ENCODE data around the gene FAM170B.
A peak's percentile ranks its signal among the peaks of the same experiment; 100 is the strongest.

FAM170B gene

DNA sequence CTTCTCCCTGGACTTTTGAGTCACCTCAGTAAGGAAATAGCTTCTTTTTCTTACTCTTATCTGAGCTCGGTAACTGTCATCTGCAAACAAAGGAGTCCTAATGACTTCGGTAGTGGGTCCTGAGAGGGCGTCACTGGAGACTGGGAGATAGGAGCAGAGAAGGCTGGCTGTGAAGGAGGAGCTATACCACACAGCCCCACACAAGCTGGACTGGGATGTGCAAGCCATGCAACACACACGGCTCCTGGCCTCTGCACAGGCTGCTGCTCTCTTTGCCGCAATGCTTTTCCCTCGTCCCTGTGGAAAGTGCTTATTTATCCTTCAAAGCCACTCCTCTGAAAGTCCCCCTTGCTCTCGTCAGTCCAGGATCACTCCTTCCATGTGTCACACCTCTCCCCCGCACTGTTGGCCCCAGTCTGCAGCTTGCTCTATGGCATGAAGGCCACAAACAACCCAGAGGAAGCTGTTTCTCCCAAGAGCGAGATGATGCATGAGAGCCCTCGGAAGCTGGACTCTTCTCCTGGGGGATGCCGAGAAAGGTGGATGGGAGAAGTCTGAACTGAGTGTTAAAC, 39.5 kb upstream of the FAM170B start:
- Mint-ChIP-seq H3K4me1 (peaks cover 71% of the 10 kb centered on the region), H3K27me3 (no peaks in the 10 kb centered on the region), H3K36me3 (peaks cover 2% of the 10 kb centered on the region), H3K9me3 (no peaks in the 10 kb centered on the region), H3K4me3 (peak overlapping the region; percentile 44), H3K27ac (no peak overlapping the region)
- no peak for ATAC-seq (ENCODE audit: low read depth)
- no peak for DNase-seq (ENCODE audit: low spot score in 2 of 2)

DNA sequence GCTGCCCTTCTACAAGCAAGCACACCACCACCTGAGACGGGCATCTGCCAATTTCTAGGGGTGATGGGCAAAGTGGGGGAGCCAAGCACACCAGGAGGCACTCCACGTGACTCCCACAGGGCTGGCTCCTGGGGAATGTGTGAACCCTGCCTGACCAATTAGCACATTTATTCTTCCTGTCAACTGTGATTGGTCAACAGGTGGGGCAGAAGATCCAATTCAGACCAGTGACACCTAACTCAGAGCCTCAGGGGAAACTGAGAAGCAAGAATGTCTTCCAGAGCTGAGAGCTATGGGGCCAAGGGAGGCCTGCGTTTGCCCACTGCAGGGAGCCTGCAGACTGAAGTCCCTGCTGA, 38.9 kb upstream of the FAM170B start:
- no peak overlapping the region for H3K27ac Mint-ChIP-seq
- no peak for DNase-seq (ENCODE audit: low spot score in 2 of 2)
- no peaks in the 10 kb centered on the region for H3K27me3 Mint-ChIP-seq
- peaks cover 69% of the 10 kb centered on the region for H3K4me1 Mint-ChIP-seq
- H3K9me3 Mint-ChIP-seq = no peaks in the 10 kb centered on the region
- peaks cover 5% of the 10 kb centered on the region for H3K36me3 Mint-ChIP-seq
- no peak for ATAC-seq (ENCODE audit: low read depth)
- H3K4me3 Mint-ChIP-seq = no peak overlapping the region

GRCh38 chr10:49172061-49172776, 38.4 kb upstream of the FAM170B start:
- H3K27me3 Mint-ChIP-seq = no peaks in the 10 kb centered on the region
- peak overlapping the region; percentile 24 for H3K4me3 Mint-ChIP-seq
- no peak overlapping the region for H3K27ac Mint-ChIP-seq
- ATAC-seq (ENCODE audit: low read depth) (no peak), DNase-seq (ENCODE audit: low spot score in 2 of 2) (no peak)
- H3K4me1 Mint-ChIP-seq = peaks cover 63% of the 10 kb centered on the region
- H3K36me3 Mint-ChIP-seq = peaks cover 5% of the 10 kb centered on the region
- no peaks in the 10 kb centered on the region for H3K9me3 Mint-ChIP-seq

DNA sequence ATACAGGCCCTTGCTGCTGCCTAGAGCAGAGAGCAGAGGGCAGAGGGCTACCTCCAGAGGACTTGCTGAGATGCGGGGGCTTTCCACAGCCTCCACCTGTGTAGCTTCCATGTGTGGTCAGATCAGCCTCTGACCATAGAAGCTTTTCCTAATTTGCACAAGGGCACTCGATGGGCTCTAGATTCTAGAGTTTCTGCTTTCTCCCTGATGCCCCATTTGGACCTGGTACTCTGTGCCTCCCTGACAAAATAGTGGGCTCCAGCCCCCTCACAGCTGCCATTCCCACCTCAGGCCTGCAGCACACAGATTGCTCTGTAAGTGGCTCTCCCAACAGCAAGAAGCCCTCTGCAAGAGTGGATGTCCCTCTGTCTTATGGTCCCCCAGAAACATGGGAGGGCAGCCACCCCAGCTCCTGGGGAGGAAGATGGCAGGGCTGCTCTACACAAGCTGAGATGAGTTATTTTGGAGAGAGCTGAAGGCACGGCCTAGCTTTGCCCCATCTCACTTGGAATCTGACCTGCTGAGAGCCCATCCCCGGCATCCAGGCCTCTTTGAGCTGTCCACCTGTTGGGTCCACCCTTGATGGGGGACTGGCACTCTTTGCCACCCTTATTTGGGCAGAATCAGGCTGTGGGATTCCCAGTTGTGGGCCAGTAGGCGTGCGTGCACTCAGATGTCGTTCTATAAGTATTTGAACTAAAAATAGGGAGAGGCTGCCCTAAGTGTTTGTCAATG, 37.7 kb upstream of the FAM170B start:
- Mint-ChIP-seq H3K36me3 (peaks cover 10% of the 10 kb centered on the region), H3K27ac (no peak overlapping the region), H3K27me3 (no peaks in the 10 kb centered on the region), H3K9me3 (no peaks in the 10 kb centered on the region), H3K4me3 (no peak overlapping the region), H3K4me1 (peaks cover 57% of the 10 kb centered on the region)
- DNase-seq (ENCODE audit: low spot score in 2 of 2) = no peak
- no peak for ATAC-seq (ENCODE audit: low read depth)

GRCh38 chr10:49170632-49171325, 37.0 kb upstream of the FAM170B start:
- H3K9me3 Mint-ChIP-seq = no peaks in the 10 kb centered on the region
- H3K4me1 Mint-ChIP-seq = peaks cover 53% of the 10 kb centered on the region
- H3K27ac Mint-ChIP-seq = no peak overlapping the region
- H3K27me3 Mint-ChIP-seq = no peaks in the 10 kb centered on the region
- no peak overlapping the region for H3K4me3 Mint-ChIP-seq
- no peak for ATAC-seq (ENCODE audit: low read depth)
- peaks cover 13% of the 10 kb centered on the region for H3K36me3 Mint-ChIP-seq
- no peak for DNase-seq (ENCODE audit: low spot score in 2 of 2)

DNA sequence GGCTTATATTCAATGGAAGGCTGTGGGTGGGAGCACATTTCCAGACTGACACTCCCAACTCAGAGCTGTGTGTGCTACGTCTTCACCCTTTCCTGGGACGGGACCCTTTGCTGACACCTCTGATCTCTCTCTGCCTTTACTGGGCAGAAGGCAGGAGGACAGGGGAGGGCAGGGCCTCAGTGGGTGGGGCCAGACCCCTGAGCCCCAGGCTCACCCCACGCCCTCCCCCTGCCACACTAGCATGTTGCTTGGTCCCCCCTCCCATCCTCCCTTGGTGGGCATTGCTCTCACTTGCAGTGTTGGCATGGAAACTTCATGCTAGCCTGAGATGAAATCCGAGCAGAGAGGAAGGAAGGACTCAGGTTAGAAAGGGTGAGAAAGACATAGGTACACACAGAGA, 36.0 kb upstream of the FAM170B start:
- H3K4me3 Mint-ChIP-seq = no peak overlapping the region

GRCh38 chr10:49168831-49169500, 35.1 kb upstream of the FAM170B start:
- no peak for ATAC-seq (ENCODE audit: low read depth)
- Mint-ChIP-seq H3K36me3 (peaks cover 27% of the 10 kb centered on the region), H3K27me3 (no peaks in the 10 kb centered on the region), H3K9me3 (no peaks in the 10 kb centered on the region), H3K27ac (no peak overlapping the region), H3K4me3 (no peak overlapping the region), H3K4me1 (peaks cover 53% of the 10 kb centered on the region)
- DNase-seq (ENCODE audit: low spot score in 2 of 2) = no peak

More for the DNA sequence above, 36.0 kb upstream of the FAM170B start:
- ATAC-seq (ENCODE audit: low read depth) (no peak), DNase-seq (ENCODE audit: low spot score in 2 of 2) (no peak)
- Mint-ChIP-seq H3K4me1 (peaks cover 53% of the 10 kb centered on the region), H3K27me3 (no peaks in the 10 kb centered on the region), H3K27ac (no peak overlapping the region), H3K9me3 (no peaks in the 10 kb centered on the region), H3K36me3 (peaks cover 20% of the 10 kb centered on the region)

DNA sequence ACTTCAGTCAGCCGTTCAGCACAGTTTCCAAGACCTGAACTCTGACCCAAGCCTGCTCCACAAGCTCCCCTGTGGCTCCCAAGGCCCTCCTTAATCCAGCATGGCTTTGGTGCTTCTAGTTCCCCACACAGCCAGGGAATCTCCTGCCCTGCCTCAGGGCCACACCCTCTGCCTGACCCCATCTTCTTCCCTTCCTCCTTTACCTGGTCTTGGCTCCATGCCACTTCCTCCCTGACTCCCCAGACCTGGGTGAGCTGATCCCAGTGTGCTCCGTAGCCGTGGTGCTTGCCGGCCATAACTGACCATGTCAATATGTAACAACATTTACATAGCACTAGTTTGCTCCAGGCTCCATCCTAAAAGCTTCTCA, 34.3 kb upstream of the FAM170B start:
- no peaks in the 10 kb centered on the region for H3K9me3 Mint-ChIP-seq
- H3K36me3 Mint-ChIP-seq = peaks cover 28% of the 10 kb centered on the region
- ATAC-seq (ENCODE audit: low read depth) (no peak), DNase-seq (ENCODE audit: low spot score in 2 of 2) (no peak)
- H3K4me1 Mint-ChIP-seq = peaks cover 46% of the 10 kb centered on the region
- H3K27me3 Mint-ChIP-seq = no peaks in the 10 kb centered on the region
- H3K27ac Mint-ChIP-seq = no peak overlapping the region
- H3K4me3 Mint-ChIP-seq = no peak overlapping the region

- no peak overlapping the region for H3K27ac Mint-ChIP-seq
- H3K4me3 Mint-ChIP-seq = no peak overlapping the region
- H3K27me3 Mint-ChIP-seq = no peaks in the 10 kb centered on the region
- DNase-seq (ENCODE audit: low spot score in 2 of 2) (no peak), ATAC-seq (ENCODE audit: low read depth) (no peak)
- peaks cover 30% of the 10 kb centered on the region for H3K36me3 Mint-ChIP-seq
- H3K9me3 Mint-ChIP-seq = no peaks in the 10 kb centered on the region
- peaks cover 41% of the 10 kb centered on the region for H3K4me1 Mint-ChIP-seq
Measured at GRCh38 chr10:49167425-49168170, 33.8 kb upstream of the FAM170B start.

DNA sequence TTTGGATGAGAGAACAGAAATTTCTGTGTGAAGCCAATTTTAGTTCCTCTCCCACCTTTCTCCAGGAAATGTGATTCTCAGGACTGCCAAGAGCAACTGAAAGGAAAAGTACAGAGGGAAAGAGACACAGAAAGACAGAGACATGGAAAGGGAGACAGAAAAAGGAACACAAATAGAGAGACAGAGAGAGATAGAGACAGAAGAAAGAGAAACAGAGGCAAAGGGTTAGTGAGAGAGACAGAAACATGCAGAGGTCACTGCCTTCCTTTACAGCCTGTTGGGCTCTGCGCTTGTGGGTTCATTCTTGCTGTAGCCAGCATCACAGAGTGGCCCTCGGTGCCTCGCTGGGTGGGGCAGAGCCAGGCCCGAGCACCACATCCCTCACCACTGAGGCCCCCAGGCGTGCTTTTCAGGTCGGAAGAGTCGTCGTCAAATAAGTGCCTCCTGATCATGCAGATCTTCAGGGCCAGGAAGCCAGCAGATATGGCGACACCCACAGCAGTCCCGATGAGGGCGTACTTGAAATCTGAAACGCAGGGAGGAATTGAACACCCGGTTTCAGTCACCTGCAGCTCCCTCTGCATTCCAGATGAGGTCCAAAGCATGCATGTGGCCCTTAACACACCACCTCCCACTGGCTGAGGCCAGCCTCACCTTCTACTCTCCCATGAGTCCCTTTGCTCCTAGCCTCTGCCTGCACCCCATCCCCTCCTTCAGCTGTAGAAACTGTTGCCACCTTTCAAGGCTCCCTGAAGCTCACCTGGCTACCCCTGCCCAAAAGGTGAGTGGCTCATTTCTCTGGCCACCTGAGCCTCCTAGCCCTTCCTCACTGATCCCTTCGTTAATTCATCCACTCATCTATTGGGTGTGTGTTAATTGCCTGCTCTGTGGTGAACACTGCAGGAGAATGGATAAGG, 32.9 kb upstream of the FAM170B start:
- Mint-ChIP-seq H3K36me3 (peaks cover 35% of the 10 kb centered on the region), H3K4me3 (no peak overlapping the region), H3K4me1 (peaks cover 33% of the 10 kb centered on the region), H3K27me3 (no peaks in the 10 kb centered on the region), H3K9me3 (no peaks in the 10 kb centered on the region), H3K27ac (no peak overlapping the region)
- ATAC-seq (ENCODE audit: low read depth) (no peak), DNase-seq (ENCODE audit: low spot score in 2 of 2) (no peak)

GRCh38 chr10:49165821-49166483, 32.1 kb upstream of the FAM170B start:
- ATAC-seq (ENCODE audit: low read depth) = no peak
- H3K4me3 Mint-ChIP-seq = no peak overlapping the region

GRCh38 chr10:49165259-49165658, 31.4 kb upstream of the FAM170B start:
- no peak for DNase-seq (ENCODE audit: low spot score in 2 of 2)
- no peak for ATAC-seq (ENCODE audit: low read depth)
- H3K27ac Mint-ChIP-seq = peak overlapping the region; percentile 4
- no peak overlapping the region for H3K4me3 Mint-ChIP-seq
- peaks cover 38% of the 10 kb centered on the region for H3K36me3 Mint-ChIP-seq
- peaks cover 31% of the 10 kb centered on the region for H3K4me1 Mint-ChIP-seq
- no peaks in the 10 kb centered on the region for H3K9me3 Mint-ChIP-seq
- H3K27me3 Mint-ChIP-seq = no peaks in the 10 kb centered on the region

More at GRCh38 chr10:49165821-49166483, 32.1 kb upstream of the FAM170B start:
- H3K9me3 Mint-ChIP-seq = no peaks in the 10 kb centered on the region
- no peak overlapping the region for H3K27ac Mint-ChIP-seq
- peaks cover 35% of the 10 kb centered on the region for H3K36me3 Mint-ChIP-seq
- no peak for DNase-seq (ENCODE audit: low spot score in 2 of 2)
- H3K27me3 Mint-ChIP-seq = no peaks in the 10 kb centered on the region
- peaks cover 32% of the 10 kb centered on the region for H3K4me1 Mint-ChIP-seq
